HG03460 (cell line): ENCODE results near the gene NDRG3.
"Not testable (repeated sequence)": the region's sequence is repeated elsewhere in the genome, so short reads cannot be mapped to it uniquely, and the experiment has no call there.

Experiments used
- ATAC-seq: cut with Tn5 transposase; IDR thresholded peaks from one replicate; pipeline ENCODE4 v1.9.1; 2021; ENCODE audit not compliant: unreplicated experiment

The NDRG3 gene

GRCh38 chr20:36645998-36646397, 99.9 kb downstream of the NDRG3 start, which contains the start of gene SLA2:
Gene SLA2, minus strand, starts transcription at chr20:36646196. Its CDS starts 4,861 bp downstream, at chr20:36641335.
- no peak for ATAC-seq

GRCh38 chr20:36645353-36645752, 100.5 kb downstream of the NDRG3 start:
- no peak for ATAC-seq

- no peak for ATAC-seq
Measured at GRCh38 chr20:36644706-36645095, 101.2 kb downstream of the NDRG3 start.

- no peak for ATAC-seq
Measured at GRCh38 chr20:36644032-36644705, 101.7 kb downstream of the NDRG3 start.

- no peak for ATAC-seq
Measured at GRCh38 chr20:36642136-36642535, 103.8 kb downstream of the NDRG3 start.

- ATAC-seq = no peak
Measured at GRCh38 chr20:36641506-36641843, 104.4 kb downstream of the NDRG3 start.

- ATAC-seq = not testable (repeated sequence)
Measured at GRCh38 chr20:36638876-36639400, 107.0 kb downstream of the NDRG3 start.

- no peak for ATAC-seq
Measured at GRCh38 chr20:36634342-36634741, 111.5 kb downstream of the NDRG3 start.

- no peak for ATAC-seq
Measured at GRCh38 chr20:36633285-36633772, 112.6 kb downstream of the NDRG3 start.

- ATAC-seq = no peak
Measured at GRCh38 chr20:36632487-36633284, 113.2 kb downstream of the NDRG3 start.

- ATAC-seq = no peak
Measured at GRCh38 chr20:36632147-36632486, 113.8 kb downstream of the NDRG3 start.

- ATAC-seq = no peak
Measured at GRCh38 chr20:36631646-36632045, 114.2 kb downstream of the NDRG3 start.

- no peak for ATAC-seq
Measured at GRCh38 chr20:36629719-36630681, 115.9 kb downstream of the NDRG3 start.

GRCh38 chr20:36628076-36628475, 117.8 kb downstream of the NDRG3 start:
- no peak for ATAC-seq

- ATAC-seq = no peak
Measured at GRCh38 chr20:36624944-36625324, 121.0 kb downstream of the NDRG3 start.

GRCh38 chr20:36624068-36624943, 121.6 kb downstream of the NDRG3 start:
- no peak for ATAC-seq

- ATAC-seq = no peak
Measured at GRCh38 chr20:36623444-36623843, 122.4 kb downstream of the NDRG3 start.

GRCh38 chr20:36620917-36621316, 125.0 kb downstream of the NDRG3 start:
- ATAC-seq = no peak

- ATAC-seq = no peak
Measured at GRCh38 chr20:36614781-36615557, 130.9 kb downstream of the NDRG3 start.
